ENCODE results near the gene GABRD.
A peak's percentile ranks its signal among the peaks of the same experiment; 100 is the strongest.
"Not testable (repeated sequence)": the region's sequence is repeated elsewhere in the genome, so short reads cannot be mapped to it uniquely, and the experiment has no call there.

The GABRD gene

GRCh38 chr1:2019172-2019543 lies at the start of gene GABRD:
GABRD (plus strand) TSS chr1:2019345; CDS start chr1:2019424, 79 bp downstream.
- peak in 1 of 2 donors; percentile 6 for DNase-seq (ENCODE audit: low read depth in 2 of 2)

GRCh38 chr1:1969505-1969900 lies 49.6 kb upstream of the GABRD start:
- no peak for DNase-seq (ENCODE audit: low read depth in 2 of 2)

- DNase-seq (ENCODE audit: low read depth in 2 of 2), result no peak
Observed at GRCh38 chr1:1969953-1970716, 49.0 kb upstream of the GABRD start.

GRCh38 chr1:1971017-1971416 lies 48.1 kb upstream of the GABRD start:
- DNase-seq (ENCODE audit: low read depth in 2 of 2), result no peak

- no peak for DNase-seq (ENCODE audit: low read depth in 2 of 2)
Observed at GRCh38 chr1:1971688-1972087, 47.5 kb upstream of the GABRD start.

- no peak for DNase-seq (ENCODE audit: low read depth in 2 of 2)
Observed at GRCh38 chr1:1972976-1973715, 46.0 kb upstream of the GABRD start.

- no peak for DNase-seq (ENCODE audit: low read depth in 2 of 2)
Observed at GRCh38 chr1:1973716-1974642, 45.2 kb upstream of the GABRD start.

- no peak for DNase-seq (ENCODE audit: low read depth in 2 of 2)
Observed at GRCh38 chr1:1974834-1975233, 44.3 kb upstream of the GABRD start.

- no peak for DNase-seq (ENCODE audit: low read depth in 2 of 2)
Observed at GRCh38 chr1:1975535-1975934, 43.6 kb upstream of the GABRD start.

- no peak for DNase-seq (ENCODE audit: low read depth in 2 of 2)
Observed at GRCh38 chr1:1976031-1976430, 43.1 kb upstream of the GABRD start.

GRCh38 chr1:1978108-1978507 lies 41.0 kb upstream of the GABRD start:
- no peak for DNase-seq (ENCODE audit: low read depth in 2 of 2)

- not testable (repeated sequence) for DNase-seq (ENCODE audit: low read depth in 2 of 2)
Observed at GRCh38 chr1:1978690-1979481, 40.3 kb upstream of the GABRD start.

GRCh38 chr1:1979482-1980165 lies 39.5 kb upstream of the GABRD start:
- no peak for DNase-seq (ENCODE audit: low read depth in 2 of 2)

GRCh38 chr1:1980467-1981141 lies 38.5 kb upstream of the GABRD start:
- no peak for DNase-seq (ENCODE audit: low read depth in 2 of 2)

GRCh38 chr1:1981142-1981500 lies 38.0 kb upstream of the GABRD start:
- DNase-seq (ENCODE audit: low read depth in 2 of 2), result no peak

GRCh38 chr1:1981631-1982327 lies 37.4 kb upstream of the GABRD start:
- not testable (repeated sequence) for DNase-seq (ENCODE audit: low read depth in 2 of 2)

- no peak for DNase-seq (ENCODE audit: low read depth in 2 of 2)
Observed at GRCh38 chr1:1982379-1983232, 36.5 kb upstream of the GABRD start.

GRCh38 chr1:1984560-1985070 lies 34.5 kb upstream of the GABRD start:
- no peak for DNase-seq (ENCODE audit: low read depth in 2 of 2)
